SK-N-SH (cell line): ENCODE data around the gene DSCAML1. TPM values are rescaled to one million over a fixed set of nuclear protein-coding genes. Genes with fewer than 3 reads are reported as not detected.

Experiments
- CTCF ChIA-PET: fragments of 300-600, 350-600 bp; formaldehyde crosslinking; extraction: SDS; loops from one replicate; lab custom pipeline; 2021; lab: Yijun Ruan, JAX
- POLR2A ChIA-PET: fragments of 350-600 bp; sonication (Branson Sonifier 250); formaldehyde crosslinking; extraction: SDS; loops from one replicate; lab custom pipeline; 2020; ENCODE audit warnings: antibody characterized with exemption, inconsistent platforms; lab: Yijun Ruan, JAX
- DNase-seq: peaks from one replicate; pipeline ENCODE4 v3.0.0; 2012
- H2AFZ ChIP-seq: fragments of 200-600 bp; sonication (generic); 2 replicates; pipeline ENCODE4 v1.8.1; 2016; ENCODE audit warnings: antibody characterized with exemption, mild to moderate bottlenecking, low read depth
- H3F3A ChIP-seq: fragments of 200-600 bp; sonication (generic); replicated peaks from 2 replicates; pipeline ENCODE3; 2016; ENCODE audit warnings: antibody characterized with exemption, mild to moderate bottlenecking; ENCODE audit not compliant: insufficient read depth
- H3K27ac ChIP-seq, 2 experiments: fragments of 200-500 bp in 1 of 2; fragments of 200-600 bp in 1 of 2; sonication (Bioruptor generic) in 1 of 2; sonication (generic), shearing (Covaris generic) in 1 of 2; 2 replicates each; pipeline versions ENCODE4 v1.5.1 to v1.6.1; 2014 to 2016; ENCODE audit warnings: low read depth in 2 of 2, inconsistent platforms in 1 of 2, low read length in 1 of 2, mild to moderate bottlenecking in 1 of 2, mixed read lengths in 1 of 2
- H3K27me3 ChIP-seq: fragments of 200-600 bp; sonication (generic), shearing (Covaris generic); 2 replicates; pipeline ENCODE4 v1.6.1; 2016; ENCODE audit warnings: mixed run types; ENCODE audit not compliant: insufficient read depth
- H3K36me3 ChIP-seq, 2 experiments: fragments of 200-500 bp in 1 of 2; fragments of 200-600 bp in 1 of 2; sonication (Bioruptor generic) in 1 of 2; sonication (generic) in 1 of 2; replicated peaks in 1 of 2; 2 replicates each; pipeline versions ENCODE3 to v1.5.1; 2014 to 2016; ENCODE audit warnings: low read length in 1 of 2, mild to moderate bottlenecking in 1 of 2; ENCODE audit not compliant: insufficient read depth in 2 of 2, control insufficient read depth in 1 of 2
- H3K4me1 ChIP-seq, 2 experiments: fragments of 200-500 bp in 1 of 2; fragments of 200-600 bp in 1 of 2; sonication (Bioruptor generic) in 1 of 2; sonication (generic), shearing (Covaris generic) in 1 of 2; 2 replicates each; pipeline versions ENCODE4 v1.5.1 to v1.6.1; 2014 to 2016; ENCODE audit warnings: low read depth in 1 of 2, low read length in 1 of 2, mixed run types in 1 of 2; ENCODE audit not compliant: insufficient read depth in 2 of 2, control insufficient read depth in 1 of 2
- H3K4me2 ChIP-seq: fragments of 200-600 bp; sonication (generic), shearing (Covaris generic); 2 replicates; pipeline ENCODE4 v1.6.1; 2017; ENCODE audit warnings: mixed run types
- H3K4me3 ChIP-seq, 2 experiments: fragments of 200-500 bp in 1 of 2; fragments of 200-600 bp in 1 of 2; sonication (Bioruptor generic) in 1 of 2; sonication (generic), shearing (Covaris generic) in 1 of 2; 2 replicates each; pipeline versions ENCODE4 v1.5.1 to v1.8.1; 2014 to 2016; ENCODE audit warnings: low read depth in 2 of 2, inconsistent platforms in 1 of 2, low read length in 1 of 2, mild to moderate bottlenecking in 1 of 2, mixed read lengths in 1 of 2, moderate library complexity in 1 of 2
- H3K79me2 ChIP-seq: fragments of 200-600 bp; sonication (generic); 2 replicates; pipeline ENCODE4 v1.8.1; 2017; ENCODE audit warnings: mild to moderate bottlenecking; ENCODE audit not compliant: insufficient read depth
- H3K9ac ChIP-seq: fragments of 200-600 bp; sonication (generic); 2 replicates; pipeline ENCODE4 v1.6.1; 2017; ENCODE audit warnings: mixed run types
- H3K9me2 ChIP-seq: fragments of 200-600 bp; sonication (generic); 2 replicates; pipeline ENCODE4 v1.6.1; 2017; ENCODE audit warnings: mixed run types
- H3K9me3 ChIP-seq: fragments of 200-600 bp; sonication (generic); 2 replicates; pipeline ENCODE4 v1.6.1; 2017; ENCODE audit warnings: mixed run types, mild to moderate bottlenecking, moderate library complexity
- H4K20me1 ChIP-seq: fragments of 200-600 bp; sonication (generic); 2 replicates; pipeline ENCODE4 v1.6.1; 2017; ENCODE audit warnings: mild to moderate bottlenecking, mixed run types; ENCODE audit not compliant: insufficient read depth
- CHD2 ChIP-seq: fragments of 150-350 bp; IDR thresholded peaks from 2 replicates; pipeline ENCODE4 v1.6.1; 2018; ENCODE audit warnings: low read length; ENCODE audit not compliant: partially characterized antibody
- ELF1 ChIP-seq: IDR thresholded peaks from 2 replicates; pipeline ENCODE4 v1.4.0; 2012
- EZH2phosphoT487 ChIP-seq: fragments of 200-600 bp; sonication (generic); IDR thresholded peaks from 2 replicates; pipeline ENCODE4 v1.6.1; 2017; ENCODE audit warnings: low read depth, mixed run types, mild to moderate bottlenecking, antibody characterized with exemption, moderate library complexity, borderline replicate concordance
- FOXJ3 ChIP-seq: sonication (generic); formaldehyde crosslinking; IDR thresholded peaks from 2 replicates; pipeline ENCODE4 v1.5.1; 2020; ENCODE audit warnings: mild to moderate bottlenecking, missing genetic modification reagents
- GATA2 ChIP-seq: sonication (generic); formaldehyde crosslinking; IDR thresholded peaks from 2 replicates; pipeline ENCODE4 v1.5.0; 2020; ENCODE audit warnings: mild to moderate bottlenecking, missing genetic modification reagents
- JUND ChIP-seq: IDR thresholded peaks from 2 replicates; pipeline ENCODE4 v1.4.0; 2012
- MEF2A ChIP-seq: IDR thresholded peaks from 2 replicates; pipeline ENCODE4 v1.4.0; 2012; ENCODE audit warnings: low read depth, borderline replicate concordance
- MXI1 ChIP-seq: IDR thresholded peaks from 2 replicates; pipeline ENCODE4 v1.6.1; 2012; ENCODE audit warnings: mild to moderate bottlenecking, low read depth, low read length, improper control_type of control experiment
- NFIC ChIP-seq: IDR thresholded peaks from 2 replicates; pipeline ENCODE4 v1.4.0; 2012; ENCODE audit warnings: borderline replicate concordance
- NRF1 ChIP-seq: IDR thresholded peaks from 2 replicates; pipeline ENCODE4 v1.6.1; 2012; ENCODE audit warnings: low read depth, mild to moderate bottlenecking, low read length
- RCOR1 ChIP-seq: fragments of 150-350 bp; IDR thresholded peaks from 2 replicates; pipeline ENCODE4 v1.6.1; 2017; ENCODE audit warnings: antibody characterized with exemption, low read length
- RXRA ChIP-seq: IDR thresholded peaks from 2 replicates; pipeline ENCODE4 v1.4.0; 2012; ENCODE audit warnings: low read depth, mild to moderate bottlenecking, borderline replicate concordance
- TAF1 ChIP-seq: IDR thresholded peaks from 2 replicates; pipeline ENCODE4 v1.6.1; 2012; ENCODE audit warnings: low read depth, mild to moderate bottlenecking, low read length, moderate library complexity, borderline replicate concordance
- WGBS: methylation state at CpG from one replicate; pipeline ENCODE4 v1.1.6; 2017; ENCODE audit warnings: low lambda C conversion rate; 5-methylcytosine and 5-hydroxymethylcytosine counted together
- polyA plus RNA-seq, 3 experiments: library from polyadenylated mRNA; depleted of rRNA; stranded (reverse); fragments of >200 nt; gene quantifications; 2 replicates each; pipeline ENCODE4 v1.2.3, GENCODE V29; 2012
- TF ChIP-seq, protein P1 (sequence below): IDR thresholded peaks from 2 replicates; pipeline ENCODE4; 2012
- TF ChIP-seq, protein P2 (sequence below): IDR thresholded peaks from 2 replicates; pipeline ENCODE4 v1.6.1; 2012; ENCODE audit warnings: mild to moderate bottlenecking, low read depth, low read length, moderate library complexity
- TF ChIP-seq, protein P3 (sequence below): IDR thresholded peaks from 2 replicates; pipeline ENCODE4 v1.4.0; 2012; ENCODE audit warnings: low read depth, borderline replicate concordance
- TF ChIP-seq, protein P4 (sequence below): IDR thresholded peaks from 2 replicates; pipeline ENCODE4 v1.4.0; 2012; ENCODE audit warnings: low read depth
- TF ChIP-seq, protein P5 (sequence below): fragments of 200-600 bp; sonication (generic); IDR thresholded peaks from 2 replicates; pipeline ENCODE4 v1.6.1; 2017; ENCODE audit warnings: antibody characterized with exemption, mild to moderate bottlenecking, moderate library complexity
- TF ChIP-seq, protein P6 (sequence below): fragments of 150-350 bp; IDR thresholded peaks from 2 replicates; pipeline ENCODE4 v1.6.1; 2016; ENCODE audit warnings: mild to moderate bottlenecking, low read depth, low read length

DSCAML1 gene
- polyA plus RNA-seq, 1 of the 3 experiments (the other 2 are of a cell fraction) = not detected

DNA sequence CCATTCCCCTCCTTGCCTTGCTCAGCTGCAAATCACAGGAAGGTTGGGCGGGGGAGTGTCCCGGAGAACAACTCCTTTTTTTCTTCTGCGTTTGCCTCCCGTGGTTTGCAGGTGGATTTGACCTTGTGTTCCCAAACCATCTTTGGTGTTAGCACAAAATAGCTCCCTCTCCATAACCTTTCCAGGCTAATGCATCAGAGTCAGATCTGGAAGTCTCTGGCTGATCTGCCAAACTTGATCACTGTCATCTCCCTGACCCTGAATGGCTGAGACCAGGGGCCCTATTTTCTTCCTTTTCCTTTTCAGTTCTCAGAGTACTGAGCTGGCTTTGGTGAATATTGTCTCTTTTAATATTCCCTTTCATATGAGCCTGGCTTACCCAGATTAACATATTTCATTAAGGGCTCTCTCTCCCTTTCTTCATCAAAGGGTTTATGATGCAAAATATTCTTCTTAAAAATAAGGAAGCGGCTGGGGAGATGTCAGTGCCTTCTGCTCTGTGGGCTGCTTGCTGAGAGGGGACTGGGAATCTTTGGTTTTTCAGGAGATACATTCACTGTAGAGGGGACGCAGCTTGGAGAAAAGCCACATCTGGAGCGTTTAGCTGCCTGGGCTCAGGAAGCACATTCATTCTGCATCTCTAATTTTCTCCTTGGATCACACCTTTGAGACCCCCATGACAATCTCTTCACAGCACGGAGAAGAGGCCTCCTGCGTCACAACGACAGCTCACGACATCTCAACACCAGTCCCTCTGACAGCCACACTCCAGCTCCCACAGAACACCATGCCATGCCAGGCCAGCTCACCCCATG, 321.1 kb downstream of the DSCAML1 start:
- WGBS = 60% methylated on average over 11 of the region's 11 CpGs
- CTCF ChIA-PET = interaction anchor here (1.2 to 1.5 kb wide), 4 partner anchors 10 to 332 kb away, joined by 3 to 6 read pairs (median 5); no protein-coding TSS in a partner anchor

More for the DNA sequence above, 321.1 kb downstream of the DSCAML1 start:
- DNase-seq = no peak
- no peaks in the 10 kb centered on the region for H3K36me3 ChIP-seq
- H3K9me2 ChIP-seq = no peaks in the 10 kb centered on the region
- TF ChIP-seq RXRA (no peak), NFIC (no peak), NRF1 (no peak), EZH2phosphoT487 (no peak), ELF1 (no peak), GATA2 (CRISPR knock-in tag) (no peak), MEF2A (no peak), CHD2 (no peak), TAF1 (no peak), JUND (no peak), FOXJ3 (CRISPR knock-in tag) (no peak), MXI1 (no peak), RCOR1 (no peak)
- TF ChIP-seq, protein P1, sequence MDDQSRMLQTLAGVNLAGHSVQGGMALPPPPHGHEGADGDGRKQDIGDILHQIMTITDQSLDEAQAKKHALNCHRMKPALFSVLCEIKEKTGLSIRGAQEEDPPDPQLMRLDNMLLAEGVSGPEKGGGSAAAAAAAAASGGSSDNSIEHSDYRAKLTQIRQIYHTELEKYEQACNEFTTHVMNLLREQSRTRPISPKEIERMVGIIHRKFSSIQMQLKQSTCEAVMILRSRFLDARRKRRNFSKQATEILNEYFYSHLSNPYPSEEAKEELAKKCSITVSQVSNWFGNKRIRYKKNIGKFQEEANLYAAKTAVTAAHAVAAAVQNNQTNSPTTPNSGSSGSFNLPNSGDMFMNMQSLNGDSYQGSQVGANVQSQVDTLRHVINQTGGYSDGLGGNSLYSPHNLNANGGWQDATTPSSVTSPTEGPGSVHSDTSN = no peak
- TF ChIP-seq, protein P2, sequence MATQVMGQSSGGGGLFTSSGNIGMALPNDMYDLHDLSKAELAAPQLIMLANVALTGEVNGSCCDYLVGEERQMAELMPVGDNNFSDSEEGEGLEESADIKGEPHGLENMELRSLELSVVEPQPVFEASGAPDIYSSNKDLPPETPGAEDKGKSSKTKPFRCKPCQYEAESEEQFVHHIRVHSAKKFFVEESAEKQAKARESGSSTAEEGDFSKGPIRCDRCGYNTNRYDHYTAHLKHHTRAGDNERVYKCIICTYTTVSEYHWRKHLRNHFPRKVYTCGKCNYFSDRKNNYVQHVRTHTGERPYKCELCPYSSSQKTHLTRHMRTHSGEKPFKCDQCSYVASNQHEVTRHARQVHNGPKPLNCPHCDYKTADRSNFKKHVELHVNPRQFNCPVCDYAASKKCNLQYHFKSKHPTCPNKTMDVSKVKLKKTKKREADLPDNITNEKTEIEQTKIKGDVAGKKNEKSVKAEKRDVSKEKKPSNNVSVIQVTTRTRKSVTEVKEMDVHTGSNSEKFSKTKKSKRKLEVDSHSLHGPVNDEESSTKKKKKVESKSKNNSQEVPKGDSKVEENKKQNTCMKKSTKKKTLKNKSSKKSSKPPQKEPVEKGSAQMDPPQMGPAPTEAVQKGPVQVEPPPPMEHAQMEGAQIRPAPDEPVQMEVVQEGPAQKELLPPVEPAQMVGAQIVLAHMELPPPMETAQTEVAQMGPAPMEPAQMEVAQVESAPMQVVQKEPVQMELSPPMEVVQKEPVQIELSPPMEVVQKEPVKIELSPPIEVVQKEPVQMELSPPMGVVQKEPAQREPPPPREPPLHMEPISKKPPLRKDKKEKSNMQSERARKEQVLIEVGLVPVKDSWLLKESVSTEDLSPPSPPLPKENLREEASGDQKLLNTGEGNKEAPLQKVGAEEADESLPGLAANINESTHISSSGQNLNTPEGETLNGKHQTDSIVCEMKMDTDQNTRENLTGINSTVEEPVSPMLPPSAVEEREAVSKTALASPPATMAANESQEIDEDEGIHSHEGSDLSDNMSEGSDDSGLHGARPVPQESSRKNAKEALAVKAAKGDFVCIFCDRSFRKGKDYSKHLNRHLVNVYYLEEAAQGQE = no peak
- TF ChIP-seq, protein P3, sequence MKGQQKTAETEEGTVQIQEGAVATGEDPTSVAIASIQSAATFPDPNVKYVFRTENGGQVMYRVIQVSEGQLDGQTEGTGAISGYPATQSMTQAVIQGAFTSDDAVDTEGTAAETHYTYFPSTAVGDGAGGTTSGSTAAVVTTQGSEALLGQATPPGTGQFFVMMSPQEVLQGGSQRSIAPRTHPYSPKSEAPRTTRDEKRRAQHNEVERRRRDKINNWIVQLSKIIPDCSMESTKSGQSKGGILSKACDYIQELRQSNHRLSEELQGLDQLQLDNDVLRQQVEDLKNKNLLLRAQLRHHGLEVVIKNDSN = no peak
- TF ChIP-seq, protein P4, sequence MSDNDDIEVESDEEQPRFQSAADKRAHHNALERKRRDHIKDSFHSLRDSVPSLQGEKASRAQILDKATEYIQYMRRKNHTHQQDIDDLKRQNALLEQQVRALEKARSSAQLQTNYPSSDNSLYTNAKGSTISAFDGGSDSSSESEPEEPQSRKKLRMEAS = no peak
- TF ChIP-seq, protein P5, sequence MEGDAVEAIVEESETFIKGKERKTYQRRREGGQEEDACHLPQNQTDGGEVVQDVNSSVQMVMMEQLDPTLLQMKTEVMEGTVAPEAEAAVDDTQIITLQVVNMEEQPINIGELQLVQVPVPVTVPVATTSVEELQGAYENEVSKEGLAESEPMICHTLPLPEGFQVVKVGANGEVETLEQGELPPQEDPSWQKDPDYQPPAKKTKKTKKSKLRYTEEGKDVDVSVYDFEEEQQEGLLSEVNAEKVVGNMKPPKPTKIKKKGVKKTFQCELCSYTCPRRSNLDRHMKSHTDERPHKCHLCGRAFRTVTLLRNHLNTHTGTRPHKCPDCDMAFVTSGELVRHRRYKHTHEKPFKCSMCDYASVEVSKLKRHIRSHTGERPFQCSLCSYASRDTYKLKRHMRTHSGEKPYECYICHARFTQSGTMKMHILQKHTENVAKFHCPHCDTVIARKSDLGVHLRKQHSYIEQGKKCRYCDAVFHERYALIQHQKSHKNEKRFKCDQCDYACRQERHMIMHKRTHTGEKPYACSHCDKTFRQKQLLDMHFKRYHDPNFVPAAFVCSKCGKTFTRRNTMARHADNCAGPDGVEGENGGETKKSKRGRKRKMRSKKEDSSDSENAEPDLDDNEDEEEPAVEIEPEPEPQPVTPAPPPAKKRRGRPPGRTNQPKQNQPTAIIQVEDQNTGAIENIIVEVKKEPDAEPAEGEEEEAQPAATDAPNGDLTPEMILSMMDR = no peak
- TF ChIP-seq, protein P6, sequence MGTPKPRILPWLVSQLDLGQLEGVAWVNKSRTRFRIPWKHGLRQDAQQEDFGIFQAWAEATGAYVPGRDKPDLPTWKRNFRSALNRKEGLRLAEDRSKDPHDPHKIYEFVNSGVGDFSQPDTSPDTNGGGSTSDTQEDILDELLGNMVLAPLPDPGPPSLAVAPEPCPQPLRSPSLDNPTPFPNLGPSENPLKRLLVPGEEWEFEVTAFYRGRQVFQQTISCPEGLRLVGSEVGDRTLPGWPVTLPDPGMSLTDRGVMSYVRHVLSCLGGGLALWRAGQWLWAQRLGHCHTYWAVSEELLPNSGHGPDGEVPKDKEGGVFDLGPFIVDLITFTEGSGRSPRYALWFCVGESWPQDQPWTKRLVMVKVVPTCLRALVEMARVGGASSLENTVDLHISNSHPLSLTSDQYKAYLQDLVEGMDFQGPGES = no peak
- no peaks in the 10 kb centered on the region for H3F3A ChIP-seq
- no peak overlapping the region for H2AFZ ChIP-seq
- no peaks in the 10 kb centered on the region for H3K79me2 ChIP-seq
- H4K20me1 ChIP-seq = no peaks in the 10 kb centered on the region
- no peak overlapping the region for H3K4me2 ChIP-seq
- POLR2A ChIA-PET = interaction anchor here (0.5 to 1.2 kb wide), 2 partner anchors 14 to 49 kb away, joined by 3 to 4 read pairs; no protein-coding TSS in a partner anchor
- H3K27me3 ChIP-seq = no peaks in the 10 kb centered on the region
- H3K4me1 ChIP-seq = peaks cover 0 to 22% of the 10 kb centered on the region in 2 experiments; a peak in 1 of 4 replicates
- H3K27ac ChIP-seq = no peak overlapping the region
- no peaks in the 10 kb centered on the region for H3K9me3 ChIP-seq
- no peak overlapping the region for H3K4me3 ChIP-seq
- no peak overlapping the region for H3K9ac ChIP-seq
